H1 (cell line): ENCODE measurements around the gene MRPS18B. TPM values are rescaled to one million over a fixed set of nuclear protein-coding genes. Genes with fewer than 3 reads are reported as not detected.

Experiments
- ATF2 ChIP-seq: IDR thresholded peaks from 2 replicates; pipeline ENCODE4 v1.6.1; 2012; ENCODE audit warnings: low read length, inconsistent platforms
- CEBPB ChIP-seq: IDR thresholded peaks from 2 replicates; pipeline ENCODE4 v1.6.1; 2012; ENCODE audit warnings: low read depth, low read length
- GABPA ChIP-seq: IDR thresholded peaks from 2 replicates; pipeline ENCODE4 v1.6.1; 2011; ENCODE audit warnings: mild to moderate bottlenecking, low read length, moderate library complexity, borderline replicate concordance; ENCODE audit not compliant: insufficient read depth
- GTF2F1 ChIP-seq: IDR thresholded peaks from 2 replicates; pipeline ENCODE4 v1.6.1; 2012; ENCODE audit warnings: low read depth, low read length, improper control_type of control experiment, borderline replicate concordance
- JUND ChIP-seq: IDR thresholded peaks from 2 replicates; pipeline ENCODE4 v1.6.1; 2011; ENCODE audit warnings: mild to moderate bottlenecking, improper control_type of control experiment, low read length
- KDM1A ChIP-seq: fragments of 200-600, 300-600 bp; sonication (generic); IDR thresholded peaks from 2 replicates; pipeline ENCODE4 v1.7.1; 2016; ENCODE audit warnings: mild to moderate bottlenecking, low read length, borderline replicate concordance
- KDM5A ChIP-seq: fragments of 200-600 bp; IDR thresholded peaks from 2 replicates; pipeline ENCODE4 v1.7.1; 2012; ENCODE audit warnings: mild to moderate bottlenecking, low read length, inconsistent platforms, mixed read lengths
- NRF1 ChIP-seq: IDR thresholded peaks from 2 replicates; pipeline ENCODE4 v1.6.1; 2011; ENCODE audit warnings: mild to moderate bottlenecking, low read depth, low read length, improper control_type of control experiment
- POLR2A ChIP-seq, 2 experiments: IDR thresholded peaks; 1 replicate in 1 of 2; 2 replicates in 1 of 2; pipeline ENCODE4 v1.6.1; 2011; ENCODE audit warnings: low read depth in 2 of 2, low read length in 2 of 2, mild to moderate bottlenecking in 2 of 2; ENCODE audit errors: control extremely low read depth in 1 of 2
- POLR2AphosphoS5 ChIP-seq: IDR thresholded peaks from 2 replicates; pipeline ENCODE4 v1.6.1; 2011; ENCODE audit warnings: low read depth, low read length
- RBBP5 ChIP-seq: IDR thresholded peaks from 2 replicates; pipeline ENCODE4 v1.7.1; 2012; ENCODE audit warnings: low read depth, mild to moderate bottlenecking, inconsistent platforms, low read length, moderate library complexity, borderline replicate concordance
- RNF2 ChIP-seq: fragments of 200-900, 300-1000 bp; sonication (generic); IDR thresholded peaks from 2 replicates; pipeline ENCODE4 v1.7.1; 2016; ENCODE audit warnings: borderline replicate concordance, low read depth, mild to moderate bottlenecking, antibody characterized with exemption, low read length; ENCODE audit not compliant: poor library complexity, severe bottlenecking; ENCODE audit errors: missing control alignments
- SIN3A ChIP-seq, 2 experiments: IDR thresholded peaks in 1 of 2; conservative IDR thresholded peaks in 1 of 2; 2 replicates each; pipeline ENCODE4 v1.6.1; 2011 to 2012; ENCODE audit warnings: low read length in 2 of 2, improper control_type of control experiment in 1 of 2, low read depth in 1 of 2, mild to moderate bottlenecking in 1 of 2
- TAF1 ChIP-seq: IDR thresholded peaks from 2 replicates; pipeline ENCODE4 v1.6.1; 2011; ENCODE audit warnings: mild to moderate bottlenecking, low read depth, low read length
- TAF7 ChIP-seq: optimal IDR thresholded peaks from 2 replicates; pipeline ENCODE3; 2011; ENCODE audit warnings: low read depth, mild to moderate bottlenecking, inconsistent platforms, low read length, moderate library complexity, borderline replicate concordance
- TBP ChIP-seq: IDR thresholded peaks from 2 replicates; pipeline ENCODE4 v1.6.1; 2011; ENCODE audit warnings: low read depth, low read length, improper control_type of control experiment
- TCF12 ChIP-seq: IDR thresholded peaks from 2 replicates; pipeline ENCODE4 v1.6.1; 2011; ENCODE audit warnings: low read depth, mild to moderate bottlenecking, low read length
- USF2 ChIP-seq: IDR thresholded peaks from 2 replicates; pipeline ENCODE4 v1.6.1; 2011; ENCODE audit warnings: low read length, improper control_type of control experiment
- ZNF274 ChIP-seq: IDR thresholded peaks from 2 replicates; pipeline ENCODE4 v1.7.0; 2012; ENCODE audit warnings: low read length, borderline replicate concordance; ENCODE audit errors: extremely low read depth
- polyA plus RNA-seq, 7 experiments: library from polyadenylated mRNA; depleted of rRNA in 3 of 7; stranded (reverse) in 5 of 7; unstranded in 2 of 7; fragments of >200 nt in 5 of 7; fragments of 200-250 nt in 2 of 7; gene quantifications; 1 replicate in 5 of 7; 2 replicates in 1 of 7; 4 replicates in 1 of 7; pipeline versions ENCODE4 v1.2.1 to v1.2.3, GENCODE V29; 2011 to 2013; ENCODE audit warnings: missing spikeins in 2 of 7, mixed read lengths in 2 of 7
- total RNA-seq: library from RNA; stranded (reverse); fragmentation: NEBNext Ultra II Directional; extraction: Animal tissue kit (Norgen Biotek cat#: 25700); gene quantifications from 2 replicates; pipeline ENCODE4 v1.2.1, GENCODE V29; 2021

Gene MRPS18B
- total and polyA plus RNA-seq, 2 of the 8 experiments (the other 6 are each of a cell fraction or from before 2014, with no cell fraction given) = 57.8 to 83.3 TPM

- TF ChIP-seq POLR2A (IDR thresholded peaks at IDR 0.05; ENCODE audit: control extremely low read depth in 1 of 2, low read depth in 2 of 2, low read length in 2 of 2) (peak in 1 of 2 experiments; percentile 6; a peak in 1 of 3 replicates), RNF2 (no peak), GTF2F1 (no peak; the same call in 1 of the 2 replicates), TAF1 (peak; percentile 64; the same call in 1 of the 2 replicates), CEBPB (0 out of 2 replicates have a peak, but pooled peaks have one; percentile 3), JUND (no peak), NRF1 (peak; percentile 56), ZNF274 (no peak), SIN3A (conservative IDR thresholded peaks at IDR 0.05 in 1 of 2, IDR thresholded peaks at IDR 0.05 in 1 of 2; ENCODE audit: low read depth in 1 of 2, low read length in 2 of 2) (peak; percentile 96 to 98), TBP (peak; percentile 58; the same call in 1 of the 2 replicates), KDM1A (no peak), RBBP5 (0 out of 2 replicates have a peak, but pooled peaks have one; percentile 38), POLR2AphosphoS5 (peak; percentile 89; the same call in 1 of the 2 replicates), ATF2 (no peak), USF2 (no peak), TCF12 (no peak), GABPA (no peak), TAF7 (peak; percentile 64), KDM5A (peak; percentile 87)
These were observed at the start of gene MRPS18B (continued) for GRCh38 chr6:30617565-30618269.
